HEK293T (cell line): ENCODE results near the gene TCAIM.

Experiments used
- CTCF ChIA-PET: fragments of 350-600 bp; formaldehyde crosslinking; extraction: SDS; loops from one replicate; lab custom pipeline; 2021; ENCODE audit warnings: antibody characterized with exemption, inconsistent platforms; lab: Yijun Ruan, JAX
- POLR2A ChIA-PET: fragments of 350-600 bp; formaldehyde crosslinking; extraction: SDS; loops from one replicate; lab custom pipeline; 2020; ENCODE audit warnings: antibody characterized with exemption, inconsistent platforms; lab: Yijun Ruan, JAX
- DNase-seq: peaks from one replicate; pipeline ENCODE4 v3.0.0; 2012; ENCODE audit warnings: mixed read lengths; ENCODE audit errors: extremely low spot score
- ARNT ChIP-seq: fragments of 450-650 bp; IDR thresholded peaks from 2 replicates; pipeline ENCODE4 v1.6.1; 2017; ENCODE audit warnings: mild to moderate bottlenecking
- BHLHE40 ChIP-seq: fragments of 450-650 bp; IDR thresholded peaks from 2 replicates; pipeline ENCODE4 v1.6.1; 2016; ENCODE audit warnings: mild to moderate bottlenecking, moderate library complexity, borderline replicate concordance
- CTBP1 ChIP-seq: fragments of 450-650 bp; IDR thresholded peaks from 2 replicates; pipeline ENCODE4 v1.6.1; 2016; ENCODE audit warnings: borderline replicate concordance
- ELF4 ChIP-seq: fragments of 450-650 bp; IDR thresholded peaks from 2 replicates; pipeline ENCODE4 v1.6.1; 2017; ENCODE audit warnings: antibody characterized with exemption
- FOXA1 ChIP-seq: fragments of 450-650 bp; IDR thresholded peaks from 2 replicates; pipeline ENCODE4 v1.6.1; 2016; ENCODE audit warnings: mild to moderate bottlenecking
- FOXK2 ChIP-seq: fragments of 450-650 bp; IDR thresholded peaks from 2 replicates; pipeline ENCODE4 v1.6.1; 2016; ENCODE audit warnings: mild to moderate bottlenecking
- FOXM1 ChIP-seq: fragments of 450-650 bp; IDR thresholded peaks from 2 replicates; pipeline ENCODE4 v1.6.1; 2017; ENCODE audit warnings: mild to moderate bottlenecking, borderline replicate concordance
- HDGF ChIP-seq: fragments of 450-650 bp; IDR thresholded peaks from 2 replicates; pipeline ENCODE4 v1.6.1; 2017; ENCODE audit warnings: antibody characterized with exemption, borderline replicate concordance
- L3MBTL2 ChIP-seq: fragments of 450-650 bp; conservative IDR thresholded peaks from 2 replicates; pipeline ENCODE4 v1.6.1; 2016; ENCODE audit warnings: mild to moderate bottlenecking
- LEF1 ChIP-seq: fragments of 450-650 bp; IDR thresholded peaks from 2 replicates; pipeline ENCODE4 v1.6.1; 2017; ENCODE audit warnings: mild to moderate bottlenecking, borderline replicate concordance
- NFRKB ChIP-seq: fragments of 450-650 bp; IDR thresholded peaks from 2 replicates; pipeline ENCODE4 v1.6.1; 2016; ENCODE audit warnings: mild to moderate bottlenecking, moderate library complexity
- SP1 ChIP-seq: fragments of 450-650 bp; IDR thresholded peaks from 2 replicates; pipeline ENCODE4 v1.6.1; 2017
- SUZ12 ChIP-seq: fragments of 450-650 bp; IDR thresholded peaks from 2 replicates; pipeline ENCODE4 v1.6.1; 2016; ENCODE audit warnings: mild to moderate bottlenecking
- TARDBP ChIP-seq: fragments of 450-650 bp; IDR thresholded peaks from 2 replicates; pipeline ENCODE4 v1.6.1; 2016
- ZNF384 ChIP-seq: fragments of 450-650 bp; IDR thresholded peaks from 2 replicates; pipeline ENCODE4 v1.6.1; 2016
- TF ChIP-seq, protein P1 (sequence below): fragments of 450-650 bp; IDR thresholded peaks from 2 replicates; pipeline ENCODE4 v1.6.1; 2016

Gene TCAIM

DNA sequence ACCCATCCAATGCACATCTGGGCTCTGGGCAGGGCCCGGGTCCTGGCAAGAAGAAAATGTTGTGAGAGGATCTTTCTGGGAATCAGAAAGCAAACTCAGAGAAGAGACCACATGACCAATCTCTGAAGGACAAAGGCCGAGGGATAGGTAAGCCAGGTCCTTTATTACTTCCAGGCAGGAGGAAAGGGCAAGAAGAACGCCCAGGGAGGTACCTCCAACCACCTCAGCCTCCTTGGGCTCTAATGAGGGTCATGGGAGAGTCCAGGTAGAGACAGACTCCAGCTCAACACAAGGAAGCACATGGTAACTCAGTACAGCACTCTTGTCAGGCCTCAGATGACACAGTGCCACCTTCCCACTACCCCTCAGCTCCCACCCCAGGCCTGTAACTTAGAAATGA is 112.9 kb downstream of the TCAIM start:
- ChIA-PET CTCF (interaction anchor here (0.6 kb wide), 1 partner anchor 463 kb away, joined by 3 read pairs; no protein-coding TSS in a partner anchor), POLR2A (no interaction called here)
- no peak for DNase-seq
- TF ChIP-seq ARNT (no peak), CTBP1 (no peak), HDGF (no peak)

DNA sequence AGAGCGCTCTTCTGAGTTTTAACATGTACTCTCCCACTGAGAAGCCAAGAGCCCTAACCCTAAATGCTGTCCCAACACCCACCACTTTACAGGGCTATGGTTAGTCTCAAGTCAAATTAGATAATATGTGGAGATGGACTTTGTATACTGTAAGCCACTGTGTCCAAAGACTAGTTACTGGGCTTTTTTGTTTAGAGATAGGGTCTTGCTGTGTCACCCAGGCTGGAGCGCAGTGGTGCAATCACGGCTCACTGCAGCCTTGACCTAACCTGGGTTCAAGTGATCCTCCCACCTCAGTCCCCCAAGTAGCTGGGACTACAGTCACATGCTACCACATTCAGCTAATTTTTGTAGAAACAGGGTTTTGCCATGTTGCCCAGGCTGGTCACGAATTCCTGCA is 115.7 kb downstream of the TCAIM start:
- DNase-seq = no peak
- POLR2A ChIA-PET = no interaction called here
- TF ChIP-seq HDGF (no peak), FOXK2 (no peak), SP1 (no peak), FOXM1 (no peak), ARNT (no peak), LEF1 (no peak), CTBP1 (no peak), ELF4 (no peak), NFRKB (no peak), ZNF384 (no peak), TARDBP (no peak), BHLHE40 (no peak)
- TF ChIP-seq, protein P1, sequence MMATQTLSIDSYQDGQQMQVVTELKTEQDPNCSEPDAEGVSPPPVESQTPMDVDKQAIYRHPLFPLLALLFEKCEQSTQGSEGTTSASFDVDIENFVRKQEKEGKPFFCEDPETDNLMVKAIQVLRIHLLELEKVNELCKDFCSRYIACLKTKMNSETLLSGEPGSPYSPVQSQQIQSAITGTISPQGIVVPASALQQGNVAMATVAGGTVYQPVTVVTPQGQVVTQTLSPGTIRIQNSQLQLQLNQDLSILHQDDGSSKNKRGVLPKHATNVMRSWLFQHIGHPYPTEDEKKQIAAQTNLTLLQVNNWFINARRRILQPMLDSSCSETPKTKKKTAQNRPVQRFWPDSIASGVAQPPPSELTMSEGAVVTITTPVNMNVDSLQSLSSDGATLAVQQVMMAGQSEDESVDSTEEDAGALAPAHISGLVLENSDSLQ = no peak
- CTCF ChIA-PET = interaction anchor here (0.5 kb wide), 1 partner anchor 408 kb away, joined by 10 read pairs; no protein-coding TSS in a partner anchor

DNA sequence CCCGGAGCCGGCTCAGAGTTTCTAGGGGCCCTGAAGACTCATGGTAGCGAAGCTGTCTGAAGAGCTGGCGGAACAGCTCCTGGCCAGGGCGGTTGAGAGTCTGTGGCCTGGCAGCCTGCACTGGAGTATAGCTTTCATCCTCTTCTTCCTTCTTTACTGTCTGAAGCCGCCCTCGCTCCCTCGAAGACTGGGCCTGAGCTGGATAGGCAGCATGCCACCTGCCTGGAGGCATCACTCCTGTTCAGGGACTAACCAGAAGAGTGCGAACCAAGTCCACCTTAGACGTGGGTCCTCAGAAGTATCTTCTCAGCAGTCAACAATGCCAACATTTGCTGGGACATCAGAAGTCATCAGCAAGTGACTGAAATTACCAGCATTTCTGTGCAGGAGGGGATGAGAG is 116.8 kb downstream of the TCAIM start:
- CTCF ChIA-PET = no interaction called here
- TF ChIP-seq FOXA1 (no peak), L3MBTL2 (no peak), SUZ12 (no peak), TARDBP (no peak), ARNT (no peak), NFRKB (no peak), BHLHE40 (no peak), ZNF384 (no peak), ELF4 (no peak), LEF1 (no peak), SP1 (no peak), CTBP1 (no peak), FOXM1 (no peak), FOXK2 (no peak)
- TF ChIP-seq, protein P1 = no peak
- POLR2A ChIA-PET = interaction anchor here (0.9 kb wide), 1 partner anchor 117 kb away, joined by 3 read pairs; the partner anchor contains the start of gene TCAIM
- DNase-seq = no peak
